Liver (tissue), 9 donors: Measurements from ENCODE around the gene CPNE5. TPM values are rescaled to one million over a fixed set of nuclear protein-coding genes. Genes with fewer than 3 reads are reported as not detected.

Source experiments
- DNase-seq: peaks from one replicate; pipeline ENCODE4 v3.0.0-alpha.2; 2017; ENCODE audit warnings: low spot score
- H3K27ac ChIP-seq, 2 donors: one replicate each; pipeline ENCODE4 v1.7.0; 2013; ENCODE audit warnings: inconsistent platforms in 2 of 2, low read length in 2 of 2, control low read depth in 1 of 2, low read depth in 1 of 2, mild to moderate bottlenecking in 1 of 2
- H3K27me3 ChIP-seq, 4 donors: one replicate each; pipeline versions ENCODE4 v1.6.1 to v1.7.0; 2013; ENCODE audit warnings: low read length in 3 of 4, inconsistent platforms in 1 of 4, mild to moderate bottlenecking in 1 of 4, moderate library complexity in 1 of 4; ENCODE audit not compliant: control insufficient read depth in 4 of 4, insufficient read depth in 4 of 4
- H3K36me3 ChIP-seq, 4 donors: one replicate each; pipeline versions ENCODE4 v1.6.1 to v1.7.0; 2013; ENCODE audit warnings: low read length in 3 of 4, mild to moderate bottlenecking in 3 of 4, low read depth in 1 of 4, moderate library complexity in 1 of 4; ENCODE audit not compliant: control insufficient read depth in 4 of 4, insufficient read depth in 3 of 4
- H3K4me1 ChIP-seq, 4 donors: one replicate each; pipeline versions ENCODE4 v1.6.1 to v1.7.0; 2013; ENCODE audit warnings: low read length in 3 of 4, mild to moderate bottlenecking in 3 of 4, moderate library complexity in 1 of 4; ENCODE audit not compliant: control insufficient read depth in 4 of 4, insufficient read depth in 4 of 4
- H3K4me3 ChIP-seq, 3 donors: one replicate each; pipeline versions ENCODE4 v1.6.1 to v1.7.0; 2013; ENCODE audit warnings: low read length in 3 of 3, control low read depth in 1 of 3, low read depth in 1 of 3, mild to moderate bottlenecking in 1 of 3
- H3K9ac ChIP-seq, 2 donors: one replicate each; pipeline ENCODE4 v1.7.0; 2013; ENCODE audit warnings: low read length in 2 of 2, mild to moderate bottlenecking in 2 of 2, moderate library complexity in 2 of 2, control low read depth in 1 of 2, low read depth in 1 of 2
- H3K9me3 ChIP-seq, 4 donors: one replicate each; pipeline versions ENCODE4 v1.6.1 to v1.7.0; 2013; ENCODE audit warnings: low read length in 3 of 4; ENCODE audit not compliant: control insufficient read depth in 4 of 4
- EGR1 ChIP-seq, 2 donors: IDR thresholded peaks; 2 replicates each; pipeline ENCODE4 v1.6.1; 2016 to 2018; ENCODE audit warnings: antibody characterized with exemption in 2 of 2, low read depth in 2 of 2
- FOXA1 ChIP-seq: IDR thresholded peaks from 2 replicates; pipeline ENCODE4 v1.6.1; 2016; ENCODE audit warnings: antibody characterized with exemption
- FOXA2 ChIP-seq: IDR thresholded peaks from 2 replicates; pipeline ENCODE4 v1.6.1; 2016; ENCODE audit warnings: antibody characterized with exemption
- HNF4A ChIP-seq, 2 donors: conservative IDR thresholded peaks; 2 replicates each; pipeline ENCODE4 v1.6.1; 2016; ENCODE audit warnings: antibody characterized with exemption in 2 of 2, mild to moderate bottlenecking in 2 of 2
- HNF4G ChIP-seq: IDR thresholded peaks from 2 replicates; pipeline ENCODE4 v1.6.1; 2016; ENCODE audit warnings: antibody characterized with exemption
- JUND ChIP-seq, 2 donors: IDR thresholded peaks; 2 replicates each; pipeline ENCODE4 v1.6.1; 2016; ENCODE audit warnings: antibody characterized with exemption in 2 of 2
- NR2F2 ChIP-seq: IDR thresholded peaks from 2 replicates; pipeline ENCODE4 v1.6.1; 2016; ENCODE audit warnings: antibody characterized with exemption
- RAD21 ChIP-seq, 2 donors: IDR thresholded peaks; 2 replicates each; pipeline ENCODE4 v1.6.1; 2016; ENCODE audit warnings: antibody characterized with exemption in 2 of 2, mild to moderate bottlenecking in 2 of 2
- SP1 ChIP-seq: IDR thresholded peaks from 2 replicates; pipeline ENCODE4 v1.6.1; 2018; ENCODE audit warnings: antibody characterized with exemption, mild to moderate bottlenecking
- TAF1 ChIP-seq: conservative IDR thresholded peaks from 2 replicates; pipeline ENCODE4 v1.6.1; 2016; ENCODE audit warnings: antibody characterized with exemption, mild to moderate bottlenecking
- WGBS: extraction: QIAGEN DNeasy Blood & Tissue Kit; methylation state at CpG from one replicate; pipeline ENCODE4 v1.1.7; 2013; 5-methylcytosine and 5-hydroxymethylcytosine counted together
- polyA plus RNA-seq, 2 donors: library from polyadenylated mRNA; stranded (reverse) in 1 of 2; unstranded in 1 of 2; fragments of 200-250 nt in 1 of 2; fragments of >200 nt in 1 of 2; fragmentation: Nextera tagmentation in 1 of 2; extraction: Ambion mirVana in 1 of 2; gene quantifications; one replicate each; pipeline versions ENCODE4 v1.2.1 to v1.2.3, GENCODE V29; 2013 to 2015
- total RNA-seq, 2 donors: library from RNA; depleted of rRNA; stranded (reverse); fragments of >200 nt; gene quantifications; one replicate each; pipeline ENCODE4 v1.2.3, GENCODE V29; 2014
- TF ChIP-seq, protein P1 (sequence below): IDR thresholded peaks from 2 replicates; pipeline ENCODE4 v1.6.1; 2016; ENCODE audit warnings: antibody characterized with exemption
- TF ChIP-seq, protein P2 (sequence below): IDR thresholded peaks from 2 replicates; pipeline ENCODE4 v1.6.1; 2016; ENCODE audit warnings: antibody characterized with exemption, mild to moderate bottlenecking
- TF ChIP-seq, protein P3 (sequence below): IDR thresholded peaks from 2 replicates; pipeline ENCODE4 v1.6.1; 2016; ENCODE audit warnings: antibody characterized with exemption
- TF ChIP-seq, protein P4 (sequence below): fragments of 150-350 bp; IDR thresholded peaks from 2 replicates; pipeline ENCODE4 v1.5.1; 2017; ENCODE audit warnings: improper control_type of control experiment, low read depth, low read length; ENCODE audit not compliant: missing input control
- donor health status: healthy.
- donor health status: healthy.
- donor health status: healthy.
- donor health status: healthy.
- donor health status: healthy.

CPNE5 gene
- total and polyA plus RNA-seq, 4 donors = 0.24 to 1.1 (median 0.44) TPM

DNA sequence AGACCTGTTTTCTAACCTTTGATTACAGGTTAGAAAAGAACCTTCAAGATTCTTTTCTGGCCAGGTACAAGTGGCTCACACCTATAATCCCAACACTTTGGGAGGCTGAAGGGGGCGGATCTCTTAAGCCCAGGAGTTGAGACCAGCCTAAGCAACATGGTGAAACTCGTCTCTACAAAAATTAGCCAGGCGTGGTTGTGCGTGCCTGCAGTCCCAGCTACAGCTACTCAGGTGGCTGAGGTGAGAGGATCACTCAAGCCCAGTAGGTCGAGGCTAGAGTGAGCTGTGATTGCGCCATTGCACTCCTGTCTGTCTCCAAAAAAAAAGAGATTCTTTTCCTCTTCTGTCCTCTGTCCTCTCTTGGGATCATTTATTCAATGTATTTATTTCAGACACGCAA, 20.9 kb upstream of the CPNE5 start:
- DNase-seq = no peak
- no peak overlapping the region for H3K4me3 ChIP-seq
- H3K4me1 ChIP-seq = peaks cover 0 to 10% (median 0%) of the 10 kb centered on the region in 4 donors
- H3K36me3 ChIP-seq = peaks cover 2 to 12% (median 9%) of the 10 kb centered on the region in 4 donors
- no peaks in the 10 kb centered on the region for H3K9me3 ChIP-seq
- WGBS = 95% methylated on average over 7 of the region's 7 CpGs
- H3K9ac ChIP-seq = no peak overlapping the region
- no peak overlapping the region for H3K27ac ChIP-seq
- H3K27me3 ChIP-seq = no peaks in the 10 kb centered on the region
- TF ChIP-seq JUND (IDR thresholded peaks at IDR 0.05) (no peak), RAD21 (IDR thresholded peaks at IDR 0.05) (no peak), HNF4G (no peak), SP1 (no peak), HNF4A (conservative IDR thresholded peaks at IDR 0.05) (no peak), FOXA2 (no peak), FOXA1 (no peak), TAF1 (no peak), EGR1 (IDR thresholded peaks at IDR 0.05; ENCODE audit: low read depth in 2 of 2) (no peak)
- TF ChIP-seq, protein P1, sequence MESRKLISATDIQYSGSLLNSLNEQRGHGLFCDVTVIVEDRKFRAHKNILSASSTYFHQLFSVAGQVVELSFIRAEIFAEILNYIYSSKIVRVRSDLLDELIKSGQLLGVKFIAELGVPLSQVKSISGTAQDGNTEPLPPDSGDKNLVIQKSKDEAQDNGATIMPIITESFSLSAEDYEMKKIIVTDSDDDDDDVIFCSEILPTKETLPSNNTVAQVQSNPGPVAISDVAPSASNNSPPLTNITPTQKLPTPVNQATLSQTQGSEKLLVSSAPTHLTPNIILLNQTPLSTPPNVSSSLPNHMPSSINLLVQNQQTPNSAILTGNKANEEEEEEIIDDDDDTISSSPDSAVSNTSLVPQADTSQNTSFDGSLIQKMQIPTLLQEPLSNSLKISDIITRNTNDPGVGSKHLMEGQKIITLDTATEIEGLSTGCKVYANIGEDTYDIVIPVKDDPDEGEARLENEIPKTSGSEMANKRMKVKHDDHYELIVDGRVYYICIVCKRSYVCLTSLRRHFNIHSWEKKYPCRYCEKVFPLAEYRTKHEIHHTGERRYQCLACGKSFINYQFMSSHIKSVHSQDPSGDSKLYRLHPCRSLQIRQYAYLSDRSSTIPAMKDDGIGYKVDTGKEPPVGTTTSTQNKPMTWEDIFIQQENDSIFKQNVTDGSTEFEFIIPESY = no peak
- TF ChIP-seq, protein P2, sequence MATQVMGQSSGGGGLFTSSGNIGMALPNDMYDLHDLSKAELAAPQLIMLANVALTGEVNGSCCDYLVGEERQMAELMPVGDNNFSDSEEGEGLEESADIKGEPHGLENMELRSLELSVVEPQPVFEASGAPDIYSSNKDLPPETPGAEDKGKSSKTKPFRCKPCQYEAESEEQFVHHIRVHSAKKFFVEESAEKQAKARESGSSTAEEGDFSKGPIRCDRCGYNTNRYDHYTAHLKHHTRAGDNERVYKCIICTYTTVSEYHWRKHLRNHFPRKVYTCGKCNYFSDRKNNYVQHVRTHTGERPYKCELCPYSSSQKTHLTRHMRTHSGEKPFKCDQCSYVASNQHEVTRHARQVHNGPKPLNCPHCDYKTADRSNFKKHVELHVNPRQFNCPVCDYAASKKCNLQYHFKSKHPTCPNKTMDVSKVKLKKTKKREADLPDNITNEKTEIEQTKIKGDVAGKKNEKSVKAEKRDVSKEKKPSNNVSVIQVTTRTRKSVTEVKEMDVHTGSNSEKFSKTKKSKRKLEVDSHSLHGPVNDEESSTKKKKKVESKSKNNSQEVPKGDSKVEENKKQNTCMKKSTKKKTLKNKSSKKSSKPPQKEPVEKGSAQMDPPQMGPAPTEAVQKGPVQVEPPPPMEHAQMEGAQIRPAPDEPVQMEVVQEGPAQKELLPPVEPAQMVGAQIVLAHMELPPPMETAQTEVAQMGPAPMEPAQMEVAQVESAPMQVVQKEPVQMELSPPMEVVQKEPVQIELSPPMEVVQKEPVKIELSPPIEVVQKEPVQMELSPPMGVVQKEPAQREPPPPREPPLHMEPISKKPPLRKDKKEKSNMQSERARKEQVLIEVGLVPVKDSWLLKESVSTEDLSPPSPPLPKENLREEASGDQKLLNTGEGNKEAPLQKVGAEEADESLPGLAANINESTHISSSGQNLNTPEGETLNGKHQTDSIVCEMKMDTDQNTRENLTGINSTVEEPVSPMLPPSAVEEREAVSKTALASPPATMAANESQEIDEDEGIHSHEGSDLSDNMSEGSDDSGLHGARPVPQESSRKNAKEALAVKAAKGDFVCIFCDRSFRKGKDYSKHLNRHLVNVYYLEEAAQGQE = no peak
- TF ChIP-seq, protein P3, sequence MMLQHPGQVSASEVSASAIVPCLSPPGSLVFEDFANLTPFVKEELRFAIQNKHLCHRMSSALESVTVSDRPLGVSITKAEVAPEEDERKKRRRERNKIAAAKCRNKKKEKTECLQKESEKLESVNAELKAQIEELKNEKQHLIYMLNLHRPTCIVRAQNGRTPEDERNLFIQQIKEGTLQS = no peak

DNA sequence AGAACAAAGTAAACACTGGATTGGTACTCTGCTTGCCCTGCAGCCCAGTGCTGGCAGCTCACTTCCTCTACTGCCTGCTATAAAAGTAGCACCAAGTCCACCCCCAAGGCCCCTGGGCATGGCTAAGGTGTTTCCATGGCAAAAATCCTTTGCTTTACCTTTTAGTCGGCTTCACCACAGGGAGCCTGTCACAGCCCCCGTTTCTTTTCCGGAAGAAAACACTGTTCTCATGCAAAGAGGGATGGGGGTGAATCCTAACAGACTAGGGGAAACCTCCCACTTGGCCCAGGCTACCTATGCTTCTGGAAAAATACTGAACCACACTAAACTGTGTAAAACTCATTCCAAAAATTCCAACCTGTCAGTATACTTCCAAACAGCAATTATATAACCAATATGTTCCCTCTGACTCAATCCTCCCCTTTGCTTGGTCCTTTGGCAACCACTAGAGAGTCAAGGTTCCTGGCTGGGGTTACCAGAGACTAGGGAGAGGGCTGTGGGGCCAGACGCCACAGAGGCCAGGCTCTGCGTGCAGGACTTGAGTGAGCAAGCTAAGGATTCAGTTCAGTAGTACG, 19.2 kb upstream of the CPNE5 start:
- no peak overlapping the region for H3K27ac ChIP-seq
- TF ChIP-seq RAD21 (IDR thresholded peaks at IDR 0.05) (no peak), NR2F2 (peak; percentile 33)
- 93% methylated on average over 6 of the region's 6 CpGs for WGBS
- H3K4me3 ChIP-seq = no peak overlapping the region
- H3K9ac ChIP-seq = no peak overlapping the region
- peaks cover 0 to 12% (median under 1%) of the 10 kb centered on the region in 4 donors for H3K4me1 ChIP-seq
- H3K9me3 ChIP-seq = no peaks in the 10 kb centered on the region
- no peak for DNase-seq
- no peaks in the 10 kb centered on the region for H3K27me3 ChIP-seq
- H3K36me3 ChIP-seq = peaks cover 2 to 12% (median 9%) of the 10 kb centered on the region in 4 donors

DNA sequence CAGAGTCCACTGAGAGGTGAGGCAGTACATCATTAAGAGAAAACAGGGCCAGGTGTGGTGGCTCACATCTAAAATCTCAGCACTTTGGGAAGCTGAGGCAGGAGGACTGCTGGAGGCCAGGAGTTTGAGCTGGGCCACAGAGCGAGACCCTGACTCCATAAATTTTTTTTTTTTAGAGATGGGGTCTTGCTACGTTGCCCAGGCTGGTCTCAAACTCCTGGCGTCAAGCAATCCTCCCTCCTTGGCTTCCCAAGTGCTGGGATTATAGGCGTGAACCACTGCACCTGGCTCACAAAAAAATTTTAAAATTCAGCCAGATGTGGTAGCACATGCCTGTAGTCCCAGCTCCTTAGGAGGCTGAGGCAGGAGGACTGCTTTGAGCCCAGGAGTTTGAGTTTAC, 18.1 kb upstream of the CPNE5 start:
- Histone ChIP-seq H3K9me3 (no peaks in the 10 kb centered on the region), H3K9ac (no peak overlapping the region), H3K27ac (no peak overlapping the region), H3K4me3 (no peak overlapping the region), H3K36me3 (peaks cover 2 to 10% (median 7%) of the 10 kb centered on the region in 4 donors), H3K27me3 (no peaks in the 10 kb centered on the region), H3K4me1 (peaks cover 0 to 17% (median 8%) of the 10 kb centered on the region in 4 donors)
- DNase-seq = no peak
- WGBS = 98% methylated on average over 4 of the region's 4 CpGs
- no peak for TF ChIP-seq NR2F2
- no peak for TF ChIP-seq SP1
- no peak for TF ChIP-seq RAD21 (IDR thresholded peaks at IDR 0.05)
- TF ChIP-seq, protein P1 = no peak
- TF ChIP-seq, protein P4, sequence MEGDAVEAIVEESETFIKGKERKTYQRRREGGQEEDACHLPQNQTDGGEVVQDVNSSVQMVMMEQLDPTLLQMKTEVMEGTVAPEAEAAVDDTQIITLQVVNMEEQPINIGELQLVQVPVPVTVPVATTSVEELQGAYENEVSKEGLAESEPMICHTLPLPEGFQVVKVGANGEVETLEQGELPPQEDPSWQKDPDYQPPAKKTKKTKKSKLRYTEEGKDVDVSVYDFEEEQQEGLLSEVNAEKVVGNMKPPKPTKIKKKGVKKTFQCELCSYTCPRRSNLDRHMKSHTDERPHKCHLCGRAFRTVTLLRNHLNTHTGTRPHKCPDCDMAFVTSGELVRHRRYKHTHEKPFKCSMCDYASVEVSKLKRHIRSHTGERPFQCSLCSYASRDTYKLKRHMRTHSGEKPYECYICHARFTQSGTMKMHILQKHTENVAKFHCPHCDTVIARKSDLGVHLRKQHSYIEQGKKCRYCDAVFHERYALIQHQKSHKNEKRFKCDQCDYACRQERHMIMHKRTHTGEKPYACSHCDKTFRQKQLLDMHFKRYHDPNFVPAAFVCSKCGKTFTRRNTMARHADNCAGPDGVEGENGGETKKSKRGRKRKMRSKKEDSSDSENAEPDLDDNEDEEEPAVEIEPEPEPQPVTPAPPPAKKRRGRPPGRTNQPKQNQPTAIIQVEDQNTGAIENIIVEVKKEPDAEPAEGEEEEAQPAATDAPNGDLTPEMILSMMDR = no peak
